HepG2 (cell line): Measurements from ENCODE around the gene C10orf90. TPM values are rescaled to one million over a fixed set of nuclear protein-coding genes. Genes with fewer than 3 reads are reported as not detected.

Experiments used
- ATAC-seq: fragments of 200-7000 bp; cut with Tn5 transposase; 3 replicates; pipeline ENCODE4 v1.9.1; 2020; ENCODE audit warnings: mild to moderate bottlenecking, moderate library complexity
- BruUV-seq: library from RNA; stranded (reverse); fragments of 400-500 nt; replicated peaks from 2 replicates; lab custom pipeline; 2021; lab: Mats Ljungman, UMichigan
- CTCF ChIA-PET: fragments of 300-600 bp; formaldehyde crosslinking; extraction: SDS; loops from one replicate; lab custom pipeline; 2021; ENCODE audit warnings: low total read pairs, inconsistent platforms, low intra/inter-chr PET ratio; lab: Yijun Ruan, JAX
- POLR2A ChIA-PET: fragments of 350-600 bp; sonication (Branson Sonifier 250); formaldehyde crosslinking; loops from one replicate; lab custom pipeline; 2020; ENCODE audit warnings: antibody characterized with exemption, inconsistent platforms; lab: Yijun Ruan, JAX
- DNase-seq: peaks from one replicate; pipeline ENCODE4 v3.0.0-alpha.2; 2015; ENCODE audit warnings: low spot score
- FAIRE-seq: peaks from 3 replicates; lab custom pipeline; 2011; peaks lifted over from hg19 to GRCh38; lab: Jason Lieb, UNC
- H2AFZ ChIP-seq: one replicate; pipeline ENCODE4 v1.6.1; 2011; ENCODE audit warnings: low read length, inconsistent platforms
- H3K27ac ChIP-seq: fragments of 300-600 bp; 3 replicates; pipeline ENCODE4 v1.8.0; 2011; ENCODE audit warnings: mixed run types, mild to moderate bottlenecking, mixed read lengths, low read length, inconsistent platforms; ENCODE audit not compliant: insufficient read depth; ENCODE audit errors: extremely low read length
- H3K27me3 ChIP-seq, 2 experiments: fragments of 200-600 bp in 1 of 2; 2 replicates in 1 of 2; 3 replicates in 1 of 2; pipeline versions ENCODE4 v1.6.0 to v1.8.0; 2011; ENCODE audit warnings: low read length in 2 of 2, mild to moderate bottlenecking in 2 of 2, moderate library complexity in 2 of 2, inconsistent platforms in 1 of 2; ENCODE audit not compliant: insufficient read depth in 2 of 2, control insufficient read depth in 1 of 2
- H3K36me3 ChIP-seq, 2 experiments: fragments of 200-600 bp in 1 of 2; replicated peaks in 1 of 2; 2 replicates in 1 of 2; 3 replicates in 1 of 2; pipeline versions ENCODE4 v1.5.1 to v1.8.0; 2011; ENCODE audit warnings: low read length in 2 of 2, inconsistent platforms in 1 of 2; ENCODE audit not compliant: insufficient read depth in 2 of 2, control insufficient read depth in 1 of 2
- H3K4me1 ChIP-seq: 2 replicates; pipeline ENCODE4 v1.5.1; 2012; ENCODE audit warnings: low read length, inconsistent platforms; ENCODE audit not compliant: insufficient read depth
- H3K4me2 ChIP-seq: 2 replicates; pipeline ENCODE4 v1.6.0; 2011; ENCODE audit warnings: low read depth, low read length, inconsistent platforms
- H3K4me3 ChIP-seq, 3 experiments: fragments of 200-600 bp in 1 of 3; sonication (generic), shearing (Covaris generic) in 1 of 3; replicated peaks in 1 of 3; 2 replicates each; pipeline ENCODE4 v1.5.1; 2011 to 2016; ENCODE audit warnings: low read length in 3 of 3, inconsistent platforms in 2 of 3, low read depth in 2 of 3, mild to moderate bottlenecking in 2 of 3, control low read depth in 1 of 3, mixed read lengths in 1 of 3; ENCODE audit not compliant: insufficient read depth in 1 of 3
- H3K79me2 ChIP-seq: one replicate; pipeline ENCODE4 v1.6.1; 2011; ENCODE audit warnings: low read length, inconsistent platforms; ENCODE audit not compliant: insufficient read depth
- H3K9ac ChIP-seq: 2 replicates; pipeline ENCODE4 v1.6.0; 2011; ENCODE audit warnings: mild to moderate bottlenecking, low read depth, low read length, inconsistent platforms; ENCODE audit not compliant: insufficient read depth
- H3K9me3 ChIP-seq: 2 replicates; pipeline ENCODE4 v1.5.1; 2012; ENCODE audit warnings: mild to moderate bottlenecking, low read length
- H4K20me1 ChIP-seq: 2 replicates; pipeline ENCODE4 v1.6.0; 2011; ENCODE audit warnings: inconsistent platforms, mild to moderate bottlenecking, low read length, moderate library complexity; ENCODE audit not compliant: insufficient read depth
- ARID3A ChIP-seq: IDR thresholded peaks from 2 replicates; pipeline ENCODE4 v1.6.1; 2012; ENCODE audit warnings: low read depth, low read length, improper control_type of control experiment
- ARNTL ChIP-seq: sonication (generic); formaldehyde crosslinking; IDR thresholded peaks from 2 replicates; pipeline ENCODE4 v1.4.0; 2020; ENCODE audit warnings: mild to moderate bottlenecking, missing genetic modification reagents
- CEBPB ChIP-seq: IDR thresholded peaks from 2 replicates; pipeline ENCODE4 v1.6.1; 2011; ENCODE audit warnings: low read depth, low read length, improper control_type of control experiment, borderline replicate concordance
- MYC ChIP-seq: sonication (generic); formaldehyde crosslinking; IDR thresholded peaks from 2 replicates; pipeline ENCODE4 v1.9.0; 2021; ENCODE audit warnings: missing genetic modification reagents, borderline replicate concordance
- TCF12 ChIP-seq, 2 experiments: fragments of 450-650 bp in 1 of 2; sonication (generic) in 1 of 2; formaldehyde crosslinking in 1 of 2; IDR thresholded peaks; 2 replicates each; pipeline versions ENCODE4 v1.6.1 to v1.8.0; 2017 to 2022; ENCODE audit warnings: antibody characterized with exemption in 1 of 2, mild to moderate bottlenecking in 1 of 2, missing genetic modification reagents in 1 of 2, moderate library complexity in 1 of 2
- ZFYVE20 ChIP-seq: sonication (generic); formaldehyde crosslinking; IDR thresholded peaks from 2 replicates; pipeline ENCODE4 v1.8.0; 2023; ENCODE audit warnings: low read depth, mild to moderate bottlenecking, moderate library complexity, missing genetic modification reagents, borderline replicate concordance
- ZNF33A ChIP-seq: sonication (generic); formaldehyde crosslinking; IDR thresholded peaks from 2 replicates; pipeline ENCODE4 v1.5.1; 2020; ENCODE audit warnings: missing genetic modification reagents, mild to moderate bottlenecking, moderate library complexity, borderline replicate concordance
- ZNF432 ChIP-seq: sonication (generic); formaldehyde crosslinking; IDR thresholded peaks from 2 replicates; pipeline ENCODE4 v1.5.0; 2020; ENCODE audit warnings: missing genetic modification reagents, mild to moderate bottlenecking, borderline replicate concordance
- WGBS: methylation state at CpG from one replicate; pipeline ENCODE4 v1.1.6; 2017; ENCODE audit warnings: low lambda C conversion rate; 5-methylcytosine and 5-hydroxymethylcytosine counted together
- in situ Hi-C: cut with HindIII; loops from 2 replicates; pipeline ENCODE4 v1.10.0; 2017; ENCODE audit warnings: low pct_unique_long_range_greater_than_20kb; ENCODE audit not compliant: extremely low pct_ligation_motif_present
- intact Hi-C: fragments of 100-400 bp; cut with micrococcal nuclease; formaldehyde crosslinking; loops from one replicate; pipeline ENCODE4 v1.10.0; 2022; ENCODE audit not compliant: unreplicated experiment
- polyA plus RNA-seq, 8 experiments: library from polyadenylated mRNA; depleted of rRNA in 3 of 8; stranded (reverse) in 7 of 8; unstranded in 1 of 8; fragments of >200 nt; fragmentation: Illumina TruSeq in 4 of 8; extraction: Trizol in 4 of 8; gene quantifications; 2 replicates each; pipeline versions ENCODE4 v1.2.1 to v1.2.3, GENCODE V29; 2011 to 2016; ENCODE audit warnings: low read depth in 4 of 8, missing spikeins in 1 of 8, mixed read lengths in 1 of 8; ENCODE audit not compliant: insufficient read depth in 1 of 8
- total RNA-seq, 5 experiments: library from RNA; depleted of rRNA; stranded (reverse); fragments of >200 nt; fragmentation: Illumina TruSeq; extraction: Trizol; gene quantifications; 2 replicates each; pipeline ENCODE4 v1.2.3, GENCODE V29; 2016; ENCODE audit warnings: low read depth in 1 of 5

C10orf90 gene
- total and polyA plus RNA-seq, 2 of the 13 experiments (the other 11 are each of a cell fraction or from before 2014, with no cell fraction given), result not detected

DNA sequence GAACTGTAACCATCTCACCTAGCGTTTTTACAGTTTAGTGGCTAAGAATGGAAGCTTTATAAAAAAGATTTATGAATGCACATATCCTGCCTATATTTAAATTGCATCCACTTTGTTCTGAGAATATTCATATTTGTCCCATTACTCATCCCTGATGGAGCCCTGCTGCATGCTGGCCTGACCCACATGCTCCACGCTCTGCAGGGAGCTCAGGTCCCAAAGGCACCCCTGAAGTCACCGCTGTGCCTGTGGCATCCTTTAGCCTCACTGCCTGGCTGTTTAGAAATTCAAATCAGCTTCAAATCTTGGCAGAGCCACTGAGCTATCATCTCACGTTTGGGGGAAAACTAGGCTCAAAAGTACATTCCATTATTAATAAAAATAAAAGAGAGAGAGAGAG, 24.4 kb downstream of the C10orf90 start:
- H3K9ac ChIP-seq, result no peak overlapping the region
- no peak overlapping the region for H3K27ac ChIP-seq
- intact Hi-C loops, result no loop called here
- POLR2A ChIA-PET, result no interaction called here
- no peak overlapping the region for H2AFZ ChIP-seq
- ATAC-seq (no peak), DNase-seq (no peak), FAIRE-seq (no peak)
- H3K4me2 ChIP-seq, result no peak overlapping the region
- H4K20me1 ChIP-seq, result no peaks in the 10 kb centered on the region
- H3K27me3 ChIP-seq, result peaks cover 0 to 16% of the 10 kb centered on the region in 2 experiments; a peak in 3 of 5 replicates
- TF ChIP-seq TCF12 (IDR thresholded peaks at IDR 0.05) (no peak), TCF12 (CRISPR knock-in tag; IDR thresholded peaks at IDR 0.05) (no peak), ARNTL (CRISPR knock-in tag) (no peak), ZFYVE20 (CRISPR knock-in tag) (no peak), MYC (CRISPR knock-in tag) (no peak), ZNF432 (no peak), ARID3A (no peak), ZNF33A (no peak)
- TF ChIP-seq, all 625 proteins: peak for 0
- no TSS peak for BruUV-seq
- H3K9me3 ChIP-seq, result no peaks in the 10 kb centered on the region
- CTCF ChIA-PET, result no interaction called here
- H3K36me3 ChIP-seq, result no peaks in the 10 kb centered on the region
- H3K4me3 ChIP-seq, result no peak overlapping the region
- H3K79me2 ChIP-seq, result no peaks in the 10 kb centered on the region
- in situ Hi-C loops, result no loop called here
- no peaks in the 10 kb centered on the region for H3K4me1 ChIP-seq
- 16% methylated on average over 4 of the region's 4 CpGs for WGBS

GRCh38 chr10:126640401-126640800, 30.1 kb downstream of the C10orf90 start:
- ChIA-PET POLR2A (no interaction called here), CTCF (no interaction called here)
- H3K4me3 ChIP-seq, result no peak overlapping the region
- intact Hi-C loops, result no loop called here
- H3K27ac ChIP-seq, result no peak overlapping the region
- no peak overlapping the region for H3K4me2 ChIP-seq
- H2AFZ ChIP-seq, result no peak overlapping the region
- no peak for DNase-seq
- ATAC-seq, result no peak
- 12% methylated on average over 3 of the region's 3 CpGs for WGBS
- TF ChIP-seq ZNF432 (no peak), CEBPB (peak; percentile 46; the same call in 1 of the 2 replicates)
- in situ Hi-C loops, result no loop called here
- H3K4me1 ChIP-seq, result no peaks in the 10 kb centered on the region
- H3K9ac ChIP-seq, result no peak overlapping the region
- no TSS peak for BruUV-seq
- H3K27me3 ChIP-seq, result peaks cover 0 to 29% of the 10 kb centered on the region in 2 experiments; a peak in 3 of 5 replicates
- no peaks in the 10 kb centered on the region for H3K36me3 ChIP-seq
- H3K79me2 ChIP-seq, result no peaks in the 10 kb centered on the region
- no peak for FAIRE-seq
- no peaks in the 10 kb centered on the region for H3K9me3 ChIP-seq
- no peaks in the 10 kb centered on the region for H4K20me1 ChIP-seq
